Activated CD4-positive, alpha-beta T cell treated with anti-CD3 and anti-CD28 coated beads, Interleukin-2, amount 50 U/mL, for 1 hour (primary cell): ENCODE measurements around the gene AASDH.
A peak's percentile ranks its signal among the peaks of the same experiment; 100 is the strongest.

Experiments
- DNase-seq: peaks from one replicate; pipeline ENCODE4 v3.0.0-alpha.2; 2020

AASDH gene

GRCh38 chr4:56315543-56315942 lies 71.7 kb downstream of the AASDH start:
- no peak for DNase-seq

GRCh38 chr4:56315041-56315440 lies 72.2 kb downstream of the AASDH start:
- no peak for DNase-seq

GRCh38 chr4:56314207-56314915 lies 72.9 kb downstream of the AASDH start:
- no peak for DNase-seq

GRCh38 chr4:56313132-56313531 lies 74.2 kb downstream of the AASDH start:
- no peak for DNase-seq

GRCh38 chr4:56311299-56311975 lies 75.9 kb downstream of the AASDH start:
- no peak for DNase-seq

GRCh38 chr4:56310401-56311125 lies 76.7 kb downstream of the AASDH start:
- DNase-seq: no peak

GRCh38 chr4:56308384-56308783 lies 78.9 kb downstream of the AASDH start:
- no peak for DNase-seq

- DNase-seq: no peak
Observed at GRCh38 chr4:56307423-56307822, 79.9 kb downstream of the AASDH start.

GRCh38 chr4:56305390-56305789 lies 81.9 kb downstream of the AASDH start:
- DNase-seq: no peak

GRCh38 chr4:56303921-56304320 lies 83.4 kb downstream of the AASDH start:
- DNase-seq: no peak

- no peak for DNase-seq
Observed at GRCh38 chr4:56302760-56303159, 84.5 kb downstream of the AASDH start.

GRCh38 chr4:56301997-56302496 lies 85.2 kb downstream of the AASDH start:
- DNase-seq: no peak

- peak; percentile 41 for DNase-seq
Observed at GRCh38 chr4:56301181-56301996, 85.9 kb downstream of the AASDH start.

GRCh38 chr4:56298236-56298635 lies 89.1 kb downstream of the AASDH start:
- no peak for DNase-seq

- no peak for DNase-seq
Observed at GRCh38 chr4:56297776-56298175, 89.5 kb downstream of the AASDH start.

- no peak for DNase-seq
Observed at GRCh38 chr4:56296526-56296925, 90.8 kb downstream of the AASDH start.

GRCh38 chr4:56293121-56293520 lies 94.2 kb downstream of the AASDH start:
- no peak for DNase-seq

- no peak for DNase-seq
Observed at GRCh38 chr4:56289934-56290333, 97.4 kb downstream of the AASDH start.

- DNase-seq: no peak
Observed at GRCh38 chr4:56288663-56289062, 98.6 kb downstream of the AASDH start.
